Measurements from ENCODE around the gene LONP2. TPM values are rescaled to one million over a fixed set of nuclear protein-coding genes. Genes with fewer than 3 reads are reported as not detected.
"Not testable (repeated sequence)": the region's sequence is repeated elsewhere in the genome, so short reads cannot be mapped to it uniquely, and the experiment has no call there.

The LONP2 gene
- total RNA-seq, 2 donors from 2014 or later = 62.4 to 69.2 TPM

GRCh38 chr16:48374255-48374654 is 130.2 kb downstream of the LONP2 start:
- H3K27ac ChIP-seq = no peak overlapping the region
- intact Hi-C loops (cut with DNase I) = loop anchor here (5.0 kb wide), 1 partner anchor 243 kb away; no protein-coding TSS in a partner anchor
- no peak for TF ChIP-seq CTCF (IDR thresholded peaks at IDR 0.05)

GRCh38 chr16:48377301-48377700 is 133.2 kb downstream of the LONP2 start:
- H3K36me3 ChIP-seq; H3K9ac ChIP-seq (ENCODE audit: low read depth in 2 of 2, low read length in 2 of 2); H3K4me3 ChIP-seq; H3K9me3 ChIP-seq; H3K4me1 ChIP-seq; DNase-seq; H3K27ac ChIP-seq; H3K27me3 ChIP-seq; intact Hi-C loops (cut with DNase I): not testable (repeated sequence)

More at GRCh38 chr16:48374255-48374654, 130.2 kb downstream of the LONP2 start:
- H3K9me3 ChIP-seq = no peaks in the 10 kb centered on the region
- H3K4me3 ChIP-seq = no peak overlapping the region
- H3K27me3 ChIP-seq = no peaks in the 10 kb centered on the region
- no peaks in the 10 kb centered on the region for H3K4me1 ChIP-seq
- no peaks in the 10 kb centered on the region for H3K36me3 ChIP-seq
- DNase-seq = no peak
- no peak overlapping the region for H3K9ac ChIP-seq (ENCODE audit: low read depth in 2 of 2, low read length in 2 of 2)

GRCh38 chr16:48378276-48378675 is 134.2 kb downstream of the LONP2 start:
- Histone ChIP-seq H3K4me3 (no peak overlapping the region), H3K4me1 (no peaks in the 10 kb centered on the region), H3K36me3 (no peaks in the 10 kb centered on the region), H3K9ac (ENCODE audit: low read depth in 2 of 2, low read length in 2 of 2) (no peak overlapping the region), H3K9me3 (no peaks in the 10 kb centered on the region), H3K27ac (no peak overlapping the region), H3K27me3 (no peaks in the 10 kb centered on the region)
- intact Hi-C loops (cut with DNase I) = no loop called here
- DNase-seq = no peak
- no peak for TF ChIP-seq CTCF (IDR thresholded peaks at IDR 0.05)

GRCh38 chr16:48378836-48379235 is 134.7 kb downstream of the LONP2 start:
- H3K9ac ChIP-seq (ENCODE audit: low read depth in 2 of 2, low read length in 2 of 2) = no peak overlapping the region
- no peaks in the 10 kb centered on the region for H3K9me3 ChIP-seq
- H3K27me3 ChIP-seq = no peaks in the 10 kb centered on the region
- no peak overlapping the region for H3K4me3 ChIP-seq
- TF ChIP-seq CTCF (IDR thresholded peaks at IDR 0.05) = no peak
- no peaks in the 10 kb centered on the region for H3K36me3 ChIP-seq
- no peak overlapping the region for H3K27ac ChIP-seq
- H3K4me1 ChIP-seq = no peaks in the 10 kb centered on the region
- intact Hi-C loops (cut with DNase I) = no loop called here
- DNase-seq = no peak

GRCh38 chr16:48381201-48381600 is 137.1 kb downstream of the LONP2 start:
- H3K9me3 ChIP-seq = no peaks in the 10 kb centered on the region
- no peak overlapping the region for H3K9ac ChIP-seq (ENCODE audit: low read depth in 2 of 2, low read length in 2 of 2)
- no peak overlapping the region for H3K4me3 ChIP-seq
- H3K27ac ChIP-seq = no peak overlapping the region
- DNase-seq = no peak
- no peaks in the 10 kb centered on the region for H3K4me1 ChIP-seq
- no peaks in the 10 kb centered on the region for H3K27me3 ChIP-seq
- no peak for TF ChIP-seq CTCF (IDR thresholded peaks at IDR 0.05)
- no peaks in the 10 kb centered on the region for H3K36me3 ChIP-seq
- intact Hi-C loops (cut with DNase I) = no loop called here

DNA sequence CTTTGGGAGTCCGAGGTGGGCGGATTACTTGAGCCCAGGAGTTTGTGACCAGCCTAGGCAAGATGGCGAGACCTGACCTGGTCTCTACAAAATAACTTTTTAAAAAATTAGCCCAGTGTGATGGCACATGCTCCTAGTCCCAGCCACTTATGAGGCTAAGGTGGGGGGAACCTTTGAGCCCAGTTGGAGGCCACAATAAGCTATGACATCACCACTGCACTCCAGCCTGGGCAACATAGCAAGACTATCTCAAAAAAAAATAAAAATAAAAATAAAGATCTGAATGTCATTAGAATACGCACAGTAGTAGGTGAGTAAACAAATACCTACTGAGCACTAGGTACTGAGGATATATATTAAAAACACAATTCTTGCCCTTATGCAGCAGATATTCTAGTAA is 138.0 kb downstream of the LONP2 start:
- Histone ChIP-seq H3K9ac (ENCODE audit: low read depth in 2 of 2, low read length in 2 of 2) (no peak overlapping the region), H3K27me3 (no peaks in the 10 kb centered on the region), H3K4me1 (no peaks in the 10 kb centered on the region), H3K36me3 (no peaks in the 10 kb centered on the region), H3K27ac (no peak overlapping the region), H3K4me3 (no peak overlapping the region), H3K9me3 (no peaks in the 10 kb centered on the region)
- intact Hi-C loops (cut with DNase I) = no loop called here
- DNase-seq = no peak
- no peak for TF ChIP-seq CTCF (IDR thresholded peaks at IDR 0.05)
